Upper lobe of left lung (tissue), 4 donors: ENCODE results near the gene LY6G5C.

Source experiments
- POLR2AphosphoS5 ChIP-seq, 2 donors: sonication (generic); formaldehyde crosslinking; IDR thresholded peaks; one replicate each; pipeline ENCODE4 v1.5.1; 2017; ENCODE audit warnings: antibody characterized with exemption in 2 of 2
- TF ChIP-seq, protein P1 (sequence below), 6 experiments: fragments of 450-650 bp in 4 of 6; fragments of 200-600 bp in 2 of 6; sonication (generic) in 2 of 6; IDR thresholded peaks; one replicate each; pipeline ENCODE4 v1.5.1; 2016 to 2019; ENCODE audit warnings: antibody characterized with exemption in 6 of 6

DNA sequence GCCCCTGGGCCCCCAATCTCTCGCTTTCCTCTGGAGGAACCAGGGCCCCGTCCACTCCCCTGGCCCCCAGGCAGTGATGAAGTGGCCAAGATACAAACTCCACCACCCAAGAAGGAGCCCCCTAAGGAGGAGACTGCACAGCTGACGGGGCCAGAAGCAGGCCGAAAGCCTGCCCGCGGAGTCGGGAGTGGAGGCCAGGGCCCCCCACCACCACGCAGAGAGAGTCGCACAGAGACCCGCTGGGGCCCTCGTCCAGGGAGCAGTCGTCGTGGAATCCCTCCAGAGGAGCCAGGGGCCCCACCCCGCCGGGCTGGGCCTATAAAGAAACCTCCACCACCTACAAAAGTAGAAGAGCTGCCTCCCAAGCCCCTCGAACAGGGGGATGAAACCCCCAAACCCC lies 49.7 kb downstream of the LY6G5C start:
- TF ChIP-seq, protein P1, sequence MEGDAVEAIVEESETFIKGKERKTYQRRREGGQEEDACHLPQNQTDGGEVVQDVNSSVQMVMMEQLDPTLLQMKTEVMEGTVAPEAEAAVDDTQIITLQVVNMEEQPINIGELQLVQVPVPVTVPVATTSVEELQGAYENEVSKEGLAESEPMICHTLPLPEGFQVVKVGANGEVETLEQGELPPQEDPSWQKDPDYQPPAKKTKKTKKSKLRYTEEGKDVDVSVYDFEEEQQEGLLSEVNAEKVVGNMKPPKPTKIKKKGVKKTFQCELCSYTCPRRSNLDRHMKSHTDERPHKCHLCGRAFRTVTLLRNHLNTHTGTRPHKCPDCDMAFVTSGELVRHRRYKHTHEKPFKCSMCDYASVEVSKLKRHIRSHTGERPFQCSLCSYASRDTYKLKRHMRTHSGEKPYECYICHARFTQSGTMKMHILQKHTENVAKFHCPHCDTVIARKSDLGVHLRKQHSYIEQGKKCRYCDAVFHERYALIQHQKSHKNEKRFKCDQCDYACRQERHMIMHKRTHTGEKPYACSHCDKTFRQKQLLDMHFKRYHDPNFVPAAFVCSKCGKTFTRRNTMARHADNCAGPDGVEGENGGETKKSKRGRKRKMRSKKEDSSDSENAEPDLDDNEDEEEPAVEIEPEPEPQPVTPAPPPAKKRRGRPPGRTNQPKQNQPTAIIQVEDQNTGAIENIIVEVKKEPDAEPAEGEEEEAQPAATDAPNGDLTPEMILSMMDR (IDR thresholded peaks at IDR 0.05), result no peak
- TF ChIP-seq POLR2AphosphoS5 (IDR thresholded peaks at IDR 0.05), result no peak
